Kidney capillary endothelial cell (primary cell): ENCODE results near the gene ASIC2.

Experiments
- DNase-seq: peaks from one replicate; pipeline ENCODE4 v3.0.0-alpha.2; 2018; ENCODE audit warnings: low spot score

ASIC2 gene

DNA sequence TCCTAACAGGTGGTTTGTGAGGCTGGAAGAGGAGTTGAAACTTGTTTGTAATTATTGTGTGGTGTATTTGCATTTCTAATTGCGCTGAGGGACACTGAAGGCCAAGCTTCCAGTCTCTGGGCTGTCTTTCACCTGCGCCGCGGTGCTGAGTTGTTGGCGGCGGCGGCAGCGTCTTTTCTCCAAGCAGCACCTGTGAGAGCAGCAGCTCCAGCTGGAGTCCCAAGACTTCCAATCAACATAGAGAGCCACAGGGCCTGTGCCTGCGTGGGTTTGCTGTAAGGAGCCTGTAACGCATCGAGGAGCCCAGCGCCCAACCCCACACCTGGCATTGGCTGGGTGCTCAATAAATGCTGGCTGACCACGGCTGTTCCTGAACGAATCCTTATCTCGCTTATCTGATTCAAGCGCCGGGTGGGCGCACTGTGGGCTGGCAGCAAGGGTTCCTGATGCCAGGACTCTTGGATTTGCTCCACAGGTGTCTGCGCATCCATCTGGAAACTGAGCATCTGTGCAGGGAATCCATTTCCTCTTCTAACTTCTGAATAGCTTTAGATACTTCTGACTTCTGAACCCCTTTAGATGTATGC, 138.1 kb downstream of the ASIC2 start:
- DNase-seq, result no peak

DNA sequence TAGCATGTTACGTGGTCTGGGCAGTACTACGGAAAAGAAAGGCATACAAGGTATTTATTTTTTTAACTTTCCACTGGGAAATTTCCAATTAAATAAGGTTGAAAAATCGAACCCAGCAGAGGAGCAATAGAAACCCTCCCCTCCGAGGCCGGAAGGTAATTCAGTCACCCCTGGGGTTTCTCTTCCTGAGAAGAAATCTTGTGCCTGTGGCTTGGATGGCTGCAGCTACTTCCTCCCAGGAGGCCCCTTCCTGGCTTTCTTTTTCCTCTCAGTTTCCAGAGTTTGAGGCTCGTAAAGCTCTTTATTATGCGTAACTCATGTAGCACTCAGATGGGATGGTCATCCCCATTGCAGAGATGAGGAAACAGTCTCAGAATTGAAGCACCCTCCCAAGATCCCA, 140.3 kb downstream of the ASIC2 start:
- DNase-seq, result no peak

DNA sequence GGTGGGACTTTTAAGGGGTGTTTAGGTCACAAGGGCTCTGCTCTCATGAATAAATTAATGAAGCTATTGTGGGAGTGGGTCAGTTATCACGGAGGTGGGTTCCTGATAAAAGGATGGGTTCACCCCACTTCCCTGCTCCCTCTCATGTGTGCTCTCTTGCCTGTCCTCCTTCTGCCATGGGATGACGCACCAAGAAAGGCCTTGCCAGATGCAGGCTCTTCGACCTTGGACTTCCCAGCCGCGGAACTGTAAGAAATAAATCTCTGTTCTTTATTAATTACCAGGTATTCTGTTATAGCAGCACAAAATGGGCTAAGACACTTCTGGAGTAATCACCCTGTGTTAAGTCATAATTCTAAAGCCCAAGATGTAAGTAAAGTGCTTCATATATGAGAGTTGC, 141.5 kb downstream of the ASIC2 start:
- no peak for DNase-seq

DNA sequence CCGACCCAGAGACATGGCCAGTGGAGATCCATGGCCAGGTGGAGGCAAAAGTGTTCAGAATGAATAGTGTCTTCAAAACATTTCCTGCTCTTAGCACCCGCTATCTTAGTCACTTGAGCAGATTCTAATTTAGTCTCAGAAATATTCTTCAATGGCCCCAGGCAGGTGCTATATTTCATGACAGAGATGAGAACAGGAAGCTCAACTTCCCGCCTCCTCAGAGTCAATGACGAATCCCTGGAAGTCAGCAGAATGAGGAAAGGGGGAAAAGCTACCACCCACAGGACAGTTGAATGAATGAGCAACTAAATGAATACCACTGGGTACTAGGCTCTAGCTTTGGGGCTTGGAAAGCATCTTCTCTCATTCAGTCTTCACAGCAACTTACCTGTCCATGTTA, 147.2 kb downstream of the ASIC2 start:
- no peak for DNase-seq

DNA sequence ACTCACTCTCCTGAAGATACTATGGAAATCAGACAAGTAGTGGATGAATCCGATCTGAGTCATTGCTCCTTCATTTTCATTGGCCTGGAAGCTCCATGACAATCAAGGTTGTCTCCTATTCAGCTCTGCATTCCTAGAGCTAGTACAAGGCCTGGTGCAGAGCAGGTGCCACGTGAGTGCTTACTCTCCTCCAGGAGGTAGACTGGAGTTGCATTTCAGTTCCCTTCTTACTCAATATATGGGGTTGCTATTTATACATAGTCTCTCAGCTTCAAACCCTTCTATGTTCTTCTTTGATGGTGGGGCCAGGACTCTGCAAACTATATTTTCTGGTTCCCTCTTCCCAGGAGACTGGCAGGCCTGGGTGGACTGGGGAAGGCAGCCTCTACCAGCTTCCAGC, 148.3 kb downstream of the ASIC2 start:
- no peak for DNase-seq

DNA sequence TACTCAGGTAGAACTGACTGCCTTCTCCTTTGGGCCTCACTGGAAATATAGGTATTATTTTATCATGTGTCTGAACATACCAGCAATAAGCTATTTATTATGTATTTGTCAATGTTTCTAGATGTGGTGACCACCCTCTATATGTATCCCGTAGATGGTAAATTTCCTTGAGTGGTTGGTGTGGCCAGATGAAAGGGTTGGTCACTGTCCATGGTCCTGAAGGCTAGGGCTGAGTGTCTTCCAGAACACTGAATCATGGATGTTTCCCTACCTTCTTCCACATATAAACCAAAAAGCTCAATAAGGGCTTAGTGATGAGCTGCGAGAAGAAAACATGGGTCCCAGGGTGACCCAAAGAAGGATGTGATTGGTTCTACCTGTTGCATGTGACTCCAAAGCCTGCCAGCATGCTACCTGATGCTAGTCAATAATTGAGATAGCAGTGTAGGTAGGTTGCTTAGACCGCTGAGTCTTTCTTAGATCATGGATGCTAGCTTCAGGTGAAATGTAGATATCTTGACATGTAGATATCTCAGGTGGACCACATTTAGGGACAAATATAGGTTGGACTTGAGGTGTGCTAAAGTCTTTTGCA, 150.3 kb downstream of the ASIC2 start:
- DNase-seq, result peak; percentile 27

DNA sequence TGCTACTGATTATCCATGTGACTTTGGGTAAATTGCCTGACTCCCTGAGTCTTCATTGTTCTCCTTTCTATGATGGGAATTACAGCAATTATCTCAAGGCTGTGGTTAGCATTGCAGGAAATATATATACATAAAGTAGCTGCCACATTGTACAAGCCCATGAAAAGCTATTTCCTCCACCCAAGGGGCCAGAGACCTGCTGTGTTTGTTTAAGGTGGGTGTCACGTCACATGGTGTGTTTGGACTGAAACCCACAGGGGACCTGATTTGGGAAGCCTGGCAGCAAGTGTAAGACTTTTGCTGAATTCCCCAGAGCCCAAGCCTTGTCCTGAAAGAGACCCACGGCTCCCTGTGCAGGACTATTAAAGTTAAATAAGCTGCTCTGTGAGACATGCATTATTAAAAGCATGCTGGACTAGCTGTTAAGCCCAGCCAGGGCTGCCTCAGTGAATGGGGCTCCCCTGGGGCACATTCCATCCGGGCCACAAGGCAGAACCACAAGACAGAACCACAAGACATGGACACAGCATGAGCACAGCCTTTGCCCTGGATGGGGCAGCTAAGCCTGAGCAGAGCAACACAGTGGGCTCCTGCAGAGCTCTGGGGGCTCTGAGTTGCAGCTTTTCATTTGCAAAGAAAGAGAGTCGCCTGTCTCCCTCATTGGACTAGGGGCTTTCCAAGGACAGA, 152.5 kb downstream of the ASIC2 start:
- no peak for DNase-seq

DNA sequence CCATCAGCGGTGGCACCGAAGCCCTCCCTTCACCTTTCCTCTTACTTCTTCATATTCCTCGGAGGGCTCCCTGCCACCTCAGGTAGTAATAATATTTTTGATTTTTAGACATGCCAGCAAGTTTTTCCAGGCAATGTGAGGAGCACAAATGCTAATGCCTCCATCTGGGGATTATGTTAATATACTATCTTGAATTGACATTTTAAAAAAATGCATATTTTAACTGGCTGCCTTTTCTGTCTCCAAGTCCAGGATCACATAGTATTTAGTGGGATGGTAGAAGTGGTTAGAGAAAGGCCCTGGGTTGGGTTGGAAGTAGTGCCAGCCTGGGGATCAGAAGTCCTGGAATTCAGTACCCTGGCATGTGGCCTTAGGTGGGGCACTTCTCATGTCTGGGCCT, 154.5 kb downstream of the ASIC2 start:
- no peak for DNase-seq

DNA sequence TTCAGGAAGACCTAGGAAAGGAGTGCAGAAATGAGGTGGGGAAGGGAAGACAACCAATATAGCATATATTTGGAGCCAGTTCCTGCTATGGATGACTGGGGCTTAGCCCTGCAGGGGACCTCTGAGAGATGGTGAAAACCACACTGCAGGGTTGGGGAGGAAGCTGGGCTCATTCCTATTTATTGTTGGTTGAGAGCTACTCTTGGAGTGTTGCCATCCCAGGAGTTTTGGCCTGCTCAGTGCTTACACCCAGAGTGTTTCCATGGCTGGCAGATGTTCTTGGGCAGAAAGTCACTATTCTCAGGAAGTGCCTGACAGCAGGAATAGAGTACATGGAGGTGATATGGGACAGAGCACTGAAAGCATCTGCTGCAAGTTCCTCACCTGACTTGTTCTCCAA, 155.7 kb downstream of the ASIC2 start:
- no peak for DNase-seq

DNA sequence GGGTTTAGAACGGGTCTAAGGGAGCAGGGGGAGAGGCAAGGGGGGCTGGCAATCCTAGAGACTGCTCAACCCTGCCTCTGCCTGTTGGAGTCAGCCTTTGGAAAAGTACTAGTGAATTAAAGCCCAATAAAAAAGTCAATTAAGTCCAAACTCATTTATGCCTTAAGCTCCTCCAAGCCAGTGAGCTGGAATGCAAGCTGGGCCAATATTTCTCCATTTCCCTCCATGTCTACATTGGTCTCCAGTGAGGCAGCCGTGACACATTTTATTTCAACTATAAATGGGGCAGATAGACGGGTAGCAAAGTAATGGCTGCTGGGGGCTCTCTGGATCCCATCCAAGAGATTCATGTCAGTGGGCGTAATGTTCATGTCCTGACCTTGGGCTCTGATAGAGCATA, 157.4 kb downstream of the ASIC2 start:
- DNase-seq, result no peak

DNA sequence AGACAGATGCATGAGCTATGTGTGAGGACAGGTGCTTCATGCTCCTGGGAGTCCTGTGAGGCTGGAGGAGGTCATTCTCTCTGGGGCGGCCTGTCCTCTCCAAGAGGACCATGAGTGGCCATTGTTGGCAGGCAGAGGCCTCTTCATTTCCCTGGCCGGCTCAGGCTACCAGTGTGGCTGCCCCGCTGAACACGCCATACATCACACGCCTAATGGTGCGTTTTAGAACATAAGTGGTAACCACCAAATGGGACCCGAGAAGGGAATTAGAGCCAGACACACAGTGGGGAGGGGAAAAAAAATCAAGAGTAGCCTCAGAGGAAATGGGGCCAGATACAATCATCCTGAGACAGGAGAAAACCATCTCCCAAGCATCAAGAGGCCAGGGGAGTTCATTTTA, 161.5 kb downstream of the ASIC2 start:
- DNase-seq, result no peak

DNA sequence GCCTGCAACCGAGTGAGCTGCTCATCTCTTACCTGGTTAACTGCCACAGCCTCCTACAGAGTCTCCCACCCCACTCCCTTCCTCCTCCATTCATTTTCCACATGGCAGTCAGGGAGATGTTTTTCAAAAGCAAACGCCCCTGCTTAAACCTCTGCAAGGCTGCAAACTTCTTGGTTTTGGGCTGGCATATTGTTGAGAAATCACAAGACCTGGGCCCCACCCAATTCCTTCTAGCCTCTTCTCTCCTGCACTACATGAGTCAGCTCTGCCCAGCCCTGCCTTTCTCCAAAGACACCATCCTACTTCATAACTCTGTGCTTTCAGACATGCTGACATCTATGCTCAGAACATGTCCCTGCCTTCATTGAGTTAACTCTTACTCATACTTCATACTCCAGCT, 165.4 kb downstream of the ASIC2 start:
- DNase-seq, result no peak

DNA sequence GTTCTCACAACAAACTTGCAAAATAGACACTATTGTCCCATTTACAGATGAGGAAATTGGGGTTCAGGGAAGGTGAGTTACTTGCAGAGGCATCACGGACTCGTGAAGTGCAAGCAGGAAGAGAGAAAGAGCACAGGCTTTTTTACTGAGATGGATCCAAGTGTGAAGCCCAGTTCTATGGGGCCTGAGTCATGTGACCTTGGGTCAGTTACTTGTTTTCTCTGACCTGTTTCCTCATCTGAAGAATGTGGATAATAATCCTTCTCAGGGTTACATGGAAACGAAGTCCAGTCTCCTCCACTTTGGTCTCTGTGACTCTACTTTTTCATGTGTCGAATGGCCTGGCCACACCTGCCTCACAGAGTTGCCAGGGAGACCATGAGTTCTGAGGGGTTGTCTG, 167.0 kb downstream of the ASIC2 start:
- DNase-seq, result no peak

DNA sequence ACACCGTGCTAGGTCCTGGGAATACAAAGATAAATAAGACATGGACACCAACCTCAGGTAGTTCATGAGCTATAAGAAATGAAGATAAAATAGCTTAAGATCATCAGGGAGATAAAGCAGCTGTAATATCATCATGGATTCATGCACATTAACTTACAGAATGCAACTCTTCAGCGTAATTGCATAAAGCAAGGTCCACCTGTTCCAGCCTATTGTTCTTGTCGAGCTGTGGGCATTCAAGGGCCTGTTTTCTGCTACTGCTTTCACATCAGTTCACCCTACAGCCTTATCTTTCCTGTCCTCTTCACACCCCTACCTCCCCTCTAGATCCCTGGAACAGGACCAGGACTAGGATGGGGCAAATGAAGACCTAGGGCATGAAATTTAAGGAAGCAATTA, 167.5 kb downstream of the ASIC2 start:
- no peak for DNase-seq

DNA sequence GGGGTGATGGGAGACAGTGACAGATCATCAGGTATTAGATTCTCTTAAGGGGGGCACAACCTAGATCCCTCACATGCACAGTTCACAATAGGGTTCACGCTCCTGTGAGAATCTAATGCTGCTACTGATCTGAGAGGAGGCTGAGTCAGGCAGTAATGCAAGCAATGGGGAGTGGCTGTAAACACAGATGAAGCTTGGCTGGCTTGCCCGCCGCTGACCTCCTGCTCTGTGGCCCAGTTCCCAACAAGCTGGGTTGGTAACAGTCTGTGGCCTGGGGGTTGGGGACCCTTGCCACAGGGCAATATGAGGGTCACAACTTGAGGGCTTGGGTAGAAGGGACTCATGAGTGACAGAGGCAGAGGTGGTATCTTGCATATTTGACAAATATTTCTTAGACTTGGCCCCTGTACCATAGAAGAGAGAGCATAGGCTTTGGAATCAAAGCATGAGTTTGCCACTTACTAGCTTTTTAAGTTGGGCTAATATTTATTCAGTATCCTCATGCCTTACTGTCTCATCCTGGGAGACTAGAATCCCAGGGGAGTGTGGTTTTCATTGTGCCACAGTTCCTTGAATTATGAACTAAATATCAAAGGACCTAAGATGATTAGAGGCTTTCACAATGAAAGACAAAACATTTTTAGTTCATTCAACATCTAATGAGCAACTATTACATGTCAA, 168.1 kb downstream of the ASIC2 start:
- DNase-seq, result no peak

DNA sequence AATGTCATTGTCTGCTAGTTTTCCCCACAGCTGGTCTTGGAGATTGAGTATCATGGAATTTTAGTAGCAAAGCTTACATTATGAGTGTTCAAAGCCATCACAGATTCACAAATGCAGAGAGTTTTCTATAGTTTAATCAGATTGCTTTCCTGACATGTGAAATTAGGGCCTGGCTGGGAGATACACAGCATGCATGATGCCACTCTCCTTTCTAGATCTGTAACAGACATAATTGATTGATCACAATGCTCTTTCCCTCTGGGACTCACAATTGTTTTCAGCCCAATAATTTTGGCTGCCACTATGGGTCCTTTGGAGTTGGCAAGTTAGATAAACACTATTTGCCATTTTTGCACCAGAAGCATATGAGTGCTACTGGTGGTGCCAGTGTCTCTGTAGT, 168.9 kb downstream of the ASIC2 start:
- no peak for DNase-seq

DNA sequence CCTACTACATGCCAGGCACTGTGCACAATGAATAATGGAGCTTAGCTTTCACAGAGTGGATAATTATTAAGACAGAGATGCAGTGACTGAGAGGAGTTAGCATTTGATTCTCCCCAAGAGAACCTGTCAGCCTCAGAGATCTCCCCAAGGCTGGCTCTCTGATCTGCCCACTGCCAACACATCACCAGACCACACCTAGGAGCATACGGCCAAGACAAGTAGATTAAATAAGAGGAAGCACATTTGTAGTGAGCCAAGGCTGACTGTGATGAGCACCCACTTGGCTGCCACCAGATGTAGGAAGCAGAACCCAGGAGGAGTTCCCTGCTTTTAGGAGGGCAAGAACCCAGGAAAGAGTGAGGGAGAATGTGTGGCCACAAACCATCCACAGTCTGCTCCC, 171.3 kb downstream of the ASIC2 start:
- DNase-seq, result no peak

DNA sequence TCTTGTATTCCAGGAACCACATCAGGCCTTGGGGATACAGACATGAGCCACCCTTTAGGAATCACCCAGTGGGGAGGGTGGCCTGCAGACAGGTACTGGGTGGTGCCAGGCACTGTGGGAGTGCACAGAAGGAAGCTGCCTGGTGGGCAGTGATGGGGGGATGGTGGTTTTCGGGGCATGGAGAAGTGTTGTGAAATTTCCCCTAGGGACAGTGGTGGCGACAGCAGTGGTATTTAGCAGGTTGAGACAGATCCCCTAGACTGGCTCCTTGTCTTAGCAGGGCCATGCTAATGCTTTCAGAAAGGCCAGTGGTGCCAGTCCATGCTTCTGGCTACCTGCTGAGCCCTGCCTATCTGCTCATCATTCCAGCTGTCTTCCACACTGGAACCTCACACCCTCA, 171.8 kb downstream of the ASIC2 start:
- DNase-seq, result no peak

DNA sequence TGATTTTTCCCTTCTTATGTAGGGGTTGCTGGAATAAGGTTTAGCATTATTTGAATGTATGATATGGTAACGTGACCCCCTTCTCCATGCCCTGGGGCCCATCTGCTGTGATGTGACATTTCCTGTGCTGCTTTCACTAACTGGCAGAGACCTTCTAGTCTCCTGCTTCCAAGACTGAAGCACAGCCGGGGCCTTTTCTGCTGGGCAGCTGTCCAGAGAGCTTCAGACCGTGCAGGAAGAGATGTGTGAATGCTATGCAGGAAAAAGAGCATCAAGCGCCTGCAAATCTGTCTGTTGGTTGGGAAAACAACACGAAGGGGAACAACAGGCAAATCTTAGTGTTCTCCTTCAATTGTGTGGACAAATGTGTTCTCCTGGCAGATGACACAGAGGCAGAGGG, 173.0 kb downstream of the ASIC2 start:
- DNase-seq, result no peak

DNA sequence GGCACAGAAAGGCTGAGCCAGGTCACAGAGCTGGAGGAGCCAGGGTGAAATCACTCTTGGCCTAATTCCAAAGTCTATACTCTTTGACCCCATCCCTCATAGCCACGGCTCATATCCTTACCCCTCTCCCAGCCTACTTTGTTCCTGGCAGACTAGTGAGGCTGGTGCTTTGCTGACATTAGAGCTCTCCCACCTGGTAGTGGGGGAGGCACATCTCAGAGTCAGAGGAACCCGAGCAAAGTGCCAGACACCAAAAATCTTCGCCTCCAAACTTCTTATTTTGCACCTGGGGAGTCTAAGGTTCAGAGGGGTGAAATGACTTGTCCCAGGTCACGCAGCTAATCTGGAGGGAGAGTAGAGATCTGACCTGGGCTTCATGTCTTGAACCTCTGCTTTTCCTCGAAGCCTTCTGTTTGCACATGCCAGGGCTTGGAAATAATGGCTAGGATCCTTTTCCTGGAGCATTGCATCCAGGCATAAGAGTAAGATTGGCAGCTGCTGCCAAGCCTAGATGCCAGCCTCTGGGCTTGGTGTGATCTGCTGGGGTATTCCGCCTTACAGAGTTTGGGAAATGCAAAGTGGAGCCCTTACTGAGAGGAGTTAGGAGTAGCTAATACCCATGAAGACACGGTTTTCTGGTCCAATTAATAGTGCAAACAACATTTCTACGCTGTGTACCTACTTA, 174.6 kb downstream of the ASIC2 start:
- DNase-seq, result no peak

DNA sequence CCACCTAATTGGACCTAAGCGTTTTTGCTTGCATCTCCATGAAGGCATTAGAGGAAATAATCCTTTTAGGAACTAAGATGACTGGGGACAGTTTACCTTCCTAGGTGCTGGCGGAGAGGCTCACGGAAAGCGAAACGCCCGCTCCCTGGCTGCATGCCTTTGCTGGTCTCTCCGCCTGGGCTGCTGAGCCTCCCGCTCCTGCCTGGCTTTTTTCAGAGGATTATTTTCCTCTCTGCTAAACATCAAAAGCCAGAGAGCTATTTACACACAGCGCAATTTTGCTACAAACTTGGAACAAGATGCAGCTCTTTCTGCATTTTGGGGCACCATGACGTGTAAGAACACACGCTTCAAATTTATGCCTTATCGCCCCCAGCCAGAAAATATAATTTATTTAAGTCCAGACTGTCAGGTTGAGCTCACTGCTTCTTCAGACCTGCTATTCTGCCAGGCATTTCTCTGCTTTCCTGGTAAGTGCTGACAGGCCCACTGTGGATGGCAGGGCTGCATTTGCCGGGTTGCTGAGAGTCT, 177.0 kb downstream of the ASIC2 start:
- no peak for DNase-seq

DNA sequence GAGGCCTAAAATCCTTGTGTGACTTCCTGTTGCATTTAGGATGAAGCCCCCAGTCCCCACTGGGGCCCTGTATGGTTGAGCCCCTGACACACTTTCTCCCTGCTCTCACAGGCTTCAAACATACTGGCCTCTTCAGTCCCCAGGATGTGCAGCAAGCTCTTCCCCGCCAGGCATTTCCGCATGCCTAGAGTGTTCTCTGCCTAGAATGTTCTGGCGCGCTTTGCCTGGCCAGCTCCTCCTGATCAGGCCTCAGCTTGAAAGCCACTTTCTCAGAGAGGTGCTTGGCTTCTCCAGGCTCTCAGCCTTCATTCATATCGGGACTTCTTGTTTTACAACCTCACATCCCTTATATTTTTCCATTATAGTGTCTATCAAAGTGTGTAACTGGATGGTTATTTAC, 177.7 kb downstream of the ASIC2 start:
- no peak for DNase-seq

DNA sequence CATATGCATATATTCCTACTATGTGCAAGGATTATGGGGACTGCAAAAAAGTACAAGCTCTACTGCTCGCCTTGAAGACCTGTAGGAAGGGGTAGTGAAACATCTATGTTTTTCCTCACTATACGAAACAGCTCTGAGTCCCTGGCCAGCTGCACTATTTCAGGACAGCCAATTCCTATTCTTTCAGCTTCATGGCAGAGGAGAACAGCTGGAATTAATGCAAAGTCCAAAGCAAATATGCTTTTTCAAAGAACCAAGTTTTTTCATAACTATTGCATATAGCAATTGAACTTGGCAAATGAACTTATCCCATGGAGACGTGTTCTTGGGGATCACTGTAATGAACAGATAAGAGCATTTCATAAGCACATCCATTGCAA, 179.1 kb downstream of the ASIC2 start:
- DNase-seq, result no peak
